ENCODE measurements around the gene KCTD4. TPM values are rescaled to one million over a fixed set of nuclear protein-coding genes. Genes with fewer than 3 reads are reported as not detected.
"Not testable (repeated sequence)": the region's sequence is repeated elsewhere in the genome, so short reads cannot be mapped to it uniquely, and the experiment has no call there.

Gene KCTD4
- under 0.01 TPM in 2 replicates for total RNA-seq

GRCh38 chr13:45200701-45201232 is at the start of gene KCTD4:
KCTD4 (minus strand) TSS chr13:45201045; CDS start chr13:45194567, 6,478 bp downstream.
- TF ChIP-seq, protein P1, sequence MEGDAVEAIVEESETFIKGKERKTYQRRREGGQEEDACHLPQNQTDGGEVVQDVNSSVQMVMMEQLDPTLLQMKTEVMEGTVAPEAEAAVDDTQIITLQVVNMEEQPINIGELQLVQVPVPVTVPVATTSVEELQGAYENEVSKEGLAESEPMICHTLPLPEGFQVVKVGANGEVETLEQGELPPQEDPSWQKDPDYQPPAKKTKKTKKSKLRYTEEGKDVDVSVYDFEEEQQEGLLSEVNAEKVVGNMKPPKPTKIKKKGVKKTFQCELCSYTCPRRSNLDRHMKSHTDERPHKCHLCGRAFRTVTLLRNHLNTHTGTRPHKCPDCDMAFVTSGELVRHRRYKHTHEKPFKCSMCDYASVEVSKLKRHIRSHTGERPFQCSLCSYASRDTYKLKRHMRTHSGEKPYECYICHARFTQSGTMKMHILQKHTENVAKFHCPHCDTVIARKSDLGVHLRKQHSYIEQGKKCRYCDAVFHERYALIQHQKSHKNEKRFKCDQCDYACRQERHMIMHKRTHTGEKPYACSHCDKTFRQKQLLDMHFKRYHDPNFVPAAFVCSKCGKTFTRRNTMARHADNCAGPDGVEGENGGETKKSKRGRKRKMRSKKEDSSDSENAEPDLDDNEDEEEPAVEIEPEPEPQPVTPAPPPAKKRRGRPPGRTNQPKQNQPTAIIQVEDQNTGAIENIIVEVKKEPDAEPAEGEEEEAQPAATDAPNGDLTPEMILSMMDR (IDR thresholded peaks at IDR 0.05; ENCODE audit: extremely low read depth, low read depth, low read length): no peak
- H3K4me2 ChIP-seq (ENCODE audit: insufficient read depth, low read length): no peak within 1 kb of the TSS
- H3K79me2 ChIP-seq (ENCODE audit: insufficient read depth, low read length): peaks cover 23% of the 10 kb centered on the region
- no peaks in the 10 kb centered on the region for H4K20me1 ChIP-seq (ENCODE audit: insufficient read depth, low read length)
- H3K4me3 ChIP-seq (ENCODE audit: insufficient read depth, low read length): no peak within 1 kb of the TSS
- no peaks in the 10 kb centered on the region for H3K27me3 ChIP-seq (ENCODE audit: insufficient read depth, low read length)
- DNase-seq (ENCODE audit: insufficient read length, low spot score, missing footprints): peak; percentile 14
- H3K27ac ChIP-seq (ENCODE audit: low read depth, low read length): no peak within 1 kb of the TSS
- H2AFZ ChIP-seq (ENCODE audit: low read length): no peak within 1 kb of the TSS
- no peaks in the 10 kb centered on the region for H3K36me3 ChIP-seq (ENCODE audit: insufficient read depth, low read length)
- H3K9me3 ChIP-seq (ENCODE audit: low read depth, low read length): no peaks in the 10 kb centered on the region
- peaks cover 33% of the 10 kb centered on the region for H3K4me1 ChIP-seq (ENCODE audit: insufficient read depth, low read length)

GRCh38 chr13:45249662-45250061 is 48.8 kb upstream of the KCTD4 start:
- no peak overlapping the region for H3K4me3 ChIP-seq (ENCODE audit: insufficient read depth, low read length)

DNA sequence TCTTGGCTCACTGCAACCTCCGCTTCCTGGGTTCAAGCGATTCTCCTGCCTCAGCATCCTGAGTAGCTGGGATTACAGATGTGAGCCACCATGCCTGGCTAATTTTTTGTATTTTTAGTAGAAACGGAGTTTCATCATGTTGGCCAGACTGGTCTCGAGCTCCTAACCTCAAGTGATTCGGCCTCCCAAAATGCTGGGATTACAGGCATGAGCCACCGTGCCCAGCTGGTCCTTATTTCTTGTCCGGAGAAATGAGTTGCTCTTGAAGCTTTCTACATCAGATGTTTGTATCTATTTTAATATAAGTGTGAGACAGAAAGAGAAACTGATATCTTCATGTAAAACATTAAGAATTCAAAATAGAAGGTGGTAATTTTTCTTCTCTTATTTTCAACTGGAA is 43.9 kb upstream of the KCTD4 start:
- not testable (repeated sequence) for DNase-seq (ENCODE audit: insufficient read length, low spot score, missing footprints); H3K27me3 ChIP-seq (ENCODE audit: insufficient read depth, low read length)

More at GRCh38 chr13:45249662-45250061, 48.8 kb upstream of the KCTD4 start:
- Histone ChIP-seq H4K20me1 (ENCODE audit: insufficient read depth, low read length) (no peaks in the 10 kb centered on the region), H3K36me3 (ENCODE audit: insufficient read depth, low read length) (peaks cover 8% of the 10 kb centered on the region), H3K79me2 (ENCODE audit: insufficient read depth, low read length) (peaks cover 5% of the 10 kb centered on the region), H3K9me3 (ENCODE audit: low read depth, low read length) (no peaks in the 10 kb centered on the region), H2AFZ (ENCODE audit: low read length) (no peak overlapping the region), H3K27ac (ENCODE audit: low read depth, low read length) (no peak overlapping the region), H3K4me2 (ENCODE audit: insufficient read depth, low read length) (no peak overlapping the region), H3K4me1 (ENCODE audit: insufficient read depth, low read length) (no peaks in the 10 kb centered on the region), H3K27me3 (ENCODE audit: insufficient read depth, low read length) (no peaks in the 10 kb centered on the region)
- no peak for DNase-seq (ENCODE audit: insufficient read length, low spot score, missing footprints)
- TF ChIP-seq, protein P1 (IDR thresholded peaks at IDR 0.05; ENCODE audit: extremely low read depth, low read depth, low read length): no peak

GRCh38 chr13:45243077-45243476 is 42.2 kb upstream of the KCTD4 start:
- H3K4me3 ChIP-seq (ENCODE audit: insufficient read depth, low read length): no peak overlapping the region
- H3K4me2 ChIP-seq (ENCODE audit: insufficient read depth, low read length): no peak overlapping the region
- no peak for DNase-seq (ENCODE audit: insufficient read length, low spot score, missing footprints)
- H3K27me3 ChIP-seq (ENCODE audit: insufficient read depth, low read length): no peaks in the 10 kb centered on the region
- H2AFZ ChIP-seq (ENCODE audit: low read length): no peak overlapping the region
- TF ChIP-seq, protein P1 (IDR thresholded peaks at IDR 0.05; ENCODE audit: extremely low read depth, low read depth, low read length): no peak
- H3K4me1 ChIP-seq (ENCODE audit: insufficient read depth, low read length): peaks cover 24% of the 10 kb centered on the region
- H3K79me2 ChIP-seq (ENCODE audit: insufficient read depth, low read length): peaks cover 17% of the 10 kb centered on the region
- no peaks in the 10 kb centered on the region for H3K9me3 ChIP-seq (ENCODE audit: low read depth, low read length)
- H3K36me3 ChIP-seq (ENCODE audit: insufficient read depth, low read length): no peaks in the 10 kb centered on the region
- no peaks in the 10 kb centered on the region for H4K20me1 ChIP-seq (ENCODE audit: insufficient read depth, low read length)
- no peak overlapping the region for H3K27ac ChIP-seq (ENCODE audit: low read depth, low read length)

More for the DNA sequence above, 43.9 kb upstream of the KCTD4 start:
- H3K36me3 ChIP-seq (ENCODE audit: insufficient read depth, low read length); H2AFZ ChIP-seq (ENCODE audit: low read length); H3K27ac ChIP-seq (ENCODE audit: low read depth, low read length); H4K20me1 ChIP-seq (ENCODE audit: insufficient read depth, low read length); H3K4me2 ChIP-seq (ENCODE audit: insufficient read depth, low read length); H3K9me3 ChIP-seq (ENCODE audit: low read depth, low read length); H3K4me3 ChIP-seq (ENCODE audit: insufficient read depth, low read length): not testable (repeated sequence)
- H3K79me2 ChIP-seq (ENCODE audit: insufficient read depth, low read length): peaks cover 15% of the 10 kb centered on the region
- H3K4me1 ChIP-seq (ENCODE audit: insufficient read depth, low read length): peaks cover 13% of the 10 kb centered on the region
